A549 (cell line): ENCODE results near the gene PFKFB4. TPM values are rescaled to one million over a fixed set of nuclear protein-coding genes. Genes with fewer than 3 reads are reported as not detected.
A peak's percentile ranks its signal among the peaks of the same experiment; 100 is the strongest.

Experiments
- ATAC-seq, 2 experiments: fragments of 200-7000 bp in 1 of 2; fragments of >200 bp in 1 of 2; cut with Nextera tagmentation in 1 of 2; cut with Tn5 transposase in 1 of 2; 3 replicates each; pipeline versions ENCODE4 v1.8.0 to v1.9.1; 2018 to 2020; ENCODE audit warnings: mild to moderate bottlenecking in 1 of 2, moderate library complexity in 1 of 2
- CTCF ChIA-PET: fragments of 300-600 bp; sonication (Branson Sonifier 250); formaldehyde crosslinking; extraction: SDS; loops from one replicate; lab custom pipeline; 2021; ENCODE audit warnings: antibody characterized with exemption, inconsistent platforms; lab: Yijun Ruan, JAX
- POLR2A ChIA-PET: fragments of 350-600 bp; formaldehyde crosslinking; extraction: SDS; loops from one replicate; lab custom pipeline; 2021; ENCODE audit warnings: antibody characterized with exemption, inconsistent platforms; lab: Yijun Ruan, JAX
- DNase-seq, 2 experiments: peaks; one replicate each; pipeline versions ENCODE4 v3.0.0 to v3.0.0-alpha.2; 2011 to 2016; ENCODE audit warnings: low read depth in 1 of 2, low spot score in 1 of 2
- FAIRE-seq: peaks from 2 replicates; lab custom pipeline; 2011; peaks lifted over from hg19 to GRCh38; lab: Jason Lieb, UNC
- H3K27ac ChIP-seq, 2 experiments: fragments of >200 bp; sonication (Bioruptor Twin); formaldehyde crosslinking; 3 replicates each; pipeline ENCODE4 v1.5.1; 2016 to 2017
- H3K4me1 ChIP-seq: fragments of >200 bp; sonication (Bioruptor Twin); formaldehyde crosslinking; 3 replicates; pipeline ENCODE4 v1.6.1; 2016
- H3K4me2 ChIP-seq: fragments of >200 bp; sonication (Bioruptor Twin); formaldehyde crosslinking; 3 replicates; pipeline ENCODE4 v1.6.1; 2016
- H3K4me3 ChIP-seq: fragments of >200 bp; sonication (Bioruptor Twin); formaldehyde crosslinking; 3 replicates; pipeline ENCODE4 v1.5.1; 2016
- H3K9me3 ChIP-seq: fragments of >200 bp; sonication (Bioruptor Twin); formaldehyde crosslinking; 3 replicates; pipeline ENCODE4 v1.6.1; 2016
- BHLHE40 ChIP-seq: IDR thresholded peaks from 2 replicates; pipeline ENCODE4 v1.6.1; 2012; ENCODE audit warnings: low read depth, low read length, inconsistent platforms
- CHD4 ChIP-seq: fragments of 200-600 bp; sonication (generic); IDR thresholded peaks from 2 replicates; pipeline ENCODE4 v1.6.1; 2016; ENCODE audit warnings: antibody characterized with exemption, mild to moderate bottlenecking, borderline replicate concordance
- EHF ChIP-seq: fragments of 250-450 bp; sonication (Bioruptor Pico); IDR thresholded peaks from 2 replicates; pipeline ENCODE4 v1.5.0; 2020; ENCODE audit warnings: mild to moderate bottlenecking
- EHMT2 ChIP-seq: fragments of 200-600 bp; sonication (generic); IDR thresholded peaks from 2 replicates; pipeline ENCODE4 v1.6.1; 2016; ENCODE audit warnings: antibody characterized with exemption, low read depth, mild to moderate bottlenecking, moderate library complexity
- FOSL2 ChIP-seq, 2 experiments: fragments of 450-650 bp in 1 of 2; fragments of >200 bp in 1 of 2; sonication (Bioruptor Twin) in 1 of 2; formaldehyde crosslinking; IDR thresholded peaks; 2 replicates each; pipeline versions ENCODE4 v1.5.0 to v1.6.1; 2016 to 2020; ENCODE audit warnings: mild to moderate bottlenecking in 1 of 2, moderate library complexity in 1 of 2
- HDAC2 ChIP-seq: fragments of 200-600 bp; sonication (generic); IDR thresholded peaks from 2 replicates; pipeline ENCODE4 v1.6.1; 2016
- HEYL ChIP-seq: fragments of 250-450 bp; sonication (Bioruptor Pico); IDR thresholded peaks from 2 replicates; pipeline ENCODE4 v1.8.0; 2021; ENCODE audit warnings: mild to moderate bottlenecking, moderate library complexity
- HOXB13 ChIP-seq: fragments of 250-450 bp; sonication (Bioruptor Pico); IDR thresholded peaks from 2 replicates; pipeline ENCODE4 v1.5.0; 2020; ENCODE audit warnings: low read depth, mild to moderate bottlenecking, moderate library complexity
- JUN ChIP-seq, 2 experiments: fragments of >200 bp; sonication (Bioruptor Twin); formaldehyde crosslinking; IDR thresholded peaks; 2 replicates in 1 of 2; 3 replicates in 1 of 2; pipeline ENCODE4 v1.6.1; 2016 to 2017
- MAFK ChIP-seq: fragments of 450-650 bp; IDR thresholded peaks from 2 replicates; pipeline ENCODE4 v1.6.1; 2014; ENCODE audit not compliant: partially characterized antibody
- NR3C1 ChIP-seq: fragments of >200 bp; sonication (Bioruptor Twin); formaldehyde crosslinking; IDR thresholded peaks from 3 replicates; pipeline ENCODE4 v1.6.1; 2017
- RCOR1 ChIP-seq: fragments of 150-350 bp; IDR thresholded peaks from 2 replicates; pipeline ENCODE4 v1.6.1; 2014; ENCODE audit warnings: antibody characterized with exemption, low read length, low read depth
- RFX5 ChIP-seq: fragments of 450-650 bp; IDR thresholded peaks from 2 replicates; pipeline ENCODE4 v1.7.1; 2014; ENCODE audit warnings: antibody characterized with exemption, mild to moderate bottlenecking, moderate library complexity
- RNF2 ChIP-seq: fragments of 200-600 bp; sonication (generic); IDR thresholded peaks from 2 replicates; pipeline ENCODE4 v1.6.1; 2016; ENCODE audit warnings: low read depth, mild to moderate bottlenecking, antibody characterized with exemption, moderate library complexity, borderline replicate concordance
- SREBF2 ChIP-seq: fragments of 450-650 bp; IDR thresholded peaks from 2 replicates; pipeline ENCODE4 v1.6.1; 2014; ENCODE audit warnings: mild to moderate bottlenecking, moderate library complexity
- TFCP2L1 ChIP-seq: fragments of 250-450 bp; sonication (Bioruptor Pico); IDR thresholded peaks from 2 replicates; pipeline ENCODE4 v1.5.0; 2021; ENCODE audit warnings: mild to moderate bottlenecking
- TP53 ChIP-seq: fragments of 250-450 bp; sonication (Bioruptor Pico); IDR thresholded peaks from 2 replicates; pipeline ENCODE4 v1.5.0; 2021; ENCODE audit warnings: mild to moderate bottlenecking, moderate library complexity
- ZNF302 ChIP-seq: fragments of 250-450 bp; sonication (Bioruptor Pico); IDR thresholded peaks from 2 replicates; pipeline ENCODE4 v1.9.0; 2021; ENCODE audit warnings: inconsistent platforms, mild to moderate bottlenecking, moderate library complexity
- WGBS: methylation state at CpG from one replicate; pipeline ENCODE4 v1.1.6; 2017; ENCODE audit errors: missing lambda C conversion rate; 5-methylcytosine and 5-hydroxymethylcytosine counted together
- polyA plus RNA-seq, 4 experiments: library from polyadenylated mRNA; depleted of rRNA in 3 of 4; stranded (reverse); fragments of >200 nt; fragmentation: RNase III in 1 of 4; extraction: RNeasy Plus Mini Kit Qiagen cat#74134 plus additional on column Dnase treatment in 1 of 4; gene quantifications; 2 replicates in 3 of 4; 3 replicates in 1 of 4; pipeline ENCODE4 v1.2.3, GENCODE V29; 2011 to 2017
- TF ChIP-seq, protein P1 (sequence below): fragments of >200 bp; sonication (Bioruptor Twin); formaldehyde crosslinking; IDR thresholded peaks from 3 replicates; pipeline ENCODE4 v1.5.1; 2016
- TF ChIP-seq, protein P2 (sequence below): IDR thresholded peaks from 2 replicates; pipeline ENCODE4 v1.6.1; 2012
- TF ChIP-seq, protein P3 (sequence below): IDR thresholded peaks from 2 replicates; pipeline ENCODE4 v1.6.1; 2012
- TF ChIP-seq, protein P4 (sequence below): fragments of 250-450 bp; sonication (Bioruptor Pico); IDR thresholded peaks from 2 replicates; pipeline ENCODE4 v1.5.0; 2021; ENCODE audit warnings: mild to moderate bottlenecking, moderate library complexity, borderline replicate concordance
- TF ChIP-seq, protein P5 (sequence below): fragments of 200-600 bp; sonication (generic); IDR thresholded peaks from 2 replicates; pipeline ENCODE4 v1.6.1; 2016; ENCODE audit warnings: antibody characterized with exemption, mild to moderate bottlenecking, moderate library complexity

The PFKFB4 gene
- polyA plus RNA-seq, 2 of the 4 experiments (the other 2 are of a cell fraction), result 8.4 to 20.9 TPM

DNA sequence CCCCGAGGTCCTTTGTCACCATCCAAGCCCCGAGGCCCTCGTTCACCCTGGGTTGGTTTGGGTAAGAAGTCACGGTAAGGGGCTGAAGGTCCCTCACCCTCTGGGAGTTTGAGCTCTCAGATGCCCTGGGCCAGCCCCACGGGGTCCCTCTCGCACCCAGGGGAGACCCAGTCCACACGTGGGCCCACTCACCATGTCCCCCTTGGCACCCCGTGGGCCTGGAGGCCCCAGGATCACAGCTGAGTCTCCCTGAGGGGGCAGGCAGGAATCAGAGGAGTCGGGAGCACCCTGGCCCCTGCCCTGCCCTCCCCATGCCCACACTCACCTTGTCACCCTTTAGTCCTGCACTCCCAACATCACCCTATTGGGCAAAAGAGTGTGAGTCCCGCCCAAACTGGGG is 12.8 kb upstream of the PFKFB4 start (continued):
- TF ChIP-seq NR3C1 (no peak), TFCP2L1 (CRISPR knock-in tag) (no peak), RFX5 (no peak), EHMT2 (no peak), HOXB13 (CRISPR knock-in tag) (no peak), RCOR1 (no peak)

DNA sequence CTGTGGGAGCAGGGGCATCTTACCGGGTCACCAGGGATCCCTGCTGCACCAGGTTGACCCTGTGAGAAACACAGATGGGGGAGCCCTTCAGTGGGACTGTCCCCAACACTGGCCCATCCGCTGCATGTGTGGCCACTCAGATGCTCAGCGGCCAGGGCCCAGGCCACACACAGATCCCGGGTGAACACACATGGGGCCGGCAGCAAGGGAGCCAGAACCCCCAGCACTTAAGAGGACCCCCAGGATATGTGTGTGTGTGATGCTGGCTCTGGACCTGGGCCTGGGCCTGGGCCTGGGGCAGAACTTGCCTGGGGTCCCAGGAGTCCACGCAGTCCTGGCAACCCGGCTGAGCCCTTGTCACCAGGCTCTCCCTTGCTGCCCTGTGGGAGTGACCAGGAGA is 11.9 kb upstream of the PFKFB4 start:
- ATAC-seq (no peak), DNase-seq (no peak), FAIRE-seq (no peak)
- no peaks in the 10 kb centered on the region for H3K9me3 ChIP-seq
- peak overlapping the region in 1 of 2 experiments; percentile 35; a peak in 2 of 6 replicates for H3K27ac ChIP-seq
- WGBS, result 100% methylated on average over 5 of the region's 7 CpGs
- H3K4me3 ChIP-seq, result no peak overlapping the region
- no peak overlapping the region for H3K4me2 ChIP-seq
- CTCF ChIA-PET, result interaction anchor here (1.0 to 3.3 kb wide), 2 partner anchors 10 to 42 kb away, joined by 4 to 14 read pairs; no protein-coding TSS in a partner anchor
- POLR2A ChIA-PET, result no interaction called here
- TF ChIP-seq TP53 (CRISPR knock-in tag) (no peak), SREBF2 (no peak), FOSL2 (IDR thresholded peaks at IDR 0.05) (no peak), FOSL2 (CRISPR knock-in tag; IDR thresholded peaks at IDR 0.05) (no peak)
- TF ChIP-seq, protein P1, sequence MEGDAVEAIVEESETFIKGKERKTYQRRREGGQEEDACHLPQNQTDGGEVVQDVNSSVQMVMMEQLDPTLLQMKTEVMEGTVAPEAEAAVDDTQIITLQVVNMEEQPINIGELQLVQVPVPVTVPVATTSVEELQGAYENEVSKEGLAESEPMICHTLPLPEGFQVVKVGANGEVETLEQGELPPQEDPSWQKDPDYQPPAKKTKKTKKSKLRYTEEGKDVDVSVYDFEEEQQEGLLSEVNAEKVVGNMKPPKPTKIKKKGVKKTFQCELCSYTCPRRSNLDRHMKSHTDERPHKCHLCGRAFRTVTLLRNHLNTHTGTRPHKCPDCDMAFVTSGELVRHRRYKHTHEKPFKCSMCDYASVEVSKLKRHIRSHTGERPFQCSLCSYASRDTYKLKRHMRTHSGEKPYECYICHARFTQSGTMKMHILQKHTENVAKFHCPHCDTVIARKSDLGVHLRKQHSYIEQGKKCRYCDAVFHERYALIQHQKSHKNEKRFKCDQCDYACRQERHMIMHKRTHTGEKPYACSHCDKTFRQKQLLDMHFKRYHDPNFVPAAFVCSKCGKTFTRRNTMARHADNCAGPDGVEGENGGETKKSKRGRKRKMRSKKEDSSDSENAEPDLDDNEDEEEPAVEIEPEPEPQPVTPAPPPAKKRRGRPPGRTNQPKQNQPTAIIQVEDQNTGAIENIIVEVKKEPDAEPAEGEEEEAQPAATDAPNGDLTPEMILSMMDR, result no peak
- TF ChIP-seq, all 56 proteins: peak for 0
- peaks cover 54% of the 10 kb centered on the region for H3K4me1 ChIP-seq

DNA sequence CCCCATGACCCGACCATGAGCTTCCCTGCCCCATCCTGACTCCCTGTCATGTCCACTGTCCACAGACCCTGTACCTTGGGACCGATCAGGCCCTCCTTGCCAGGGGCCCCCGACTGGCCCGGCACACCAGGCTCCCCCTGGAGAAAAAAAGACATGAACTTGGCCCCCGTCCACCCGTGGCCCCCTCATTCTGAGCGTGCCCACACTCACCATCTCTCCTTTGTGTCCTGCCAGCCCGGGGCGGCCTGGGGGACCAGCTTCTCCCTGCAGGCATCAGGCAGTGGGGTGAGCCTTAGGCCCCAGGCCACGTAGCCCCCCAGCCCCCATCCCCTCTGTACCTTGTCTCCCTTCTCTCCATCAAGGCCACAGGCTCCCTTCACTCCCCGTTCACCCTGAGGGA is 10.9 kb upstream of the PFKFB4 start:
- 91% methylated on average over 8 of the region's 11 CpGs for WGBS
- ChIA-PET POLR2A (no interaction called here), CTCF (interaction anchor here (0.6 to 3.3 kb wide), 6 partner anchors 9 to 89 kb away, joined by 3 to 14 read pairs (median 3); partner anchors contain the start of genes SLC26A6 and UQCRC1)
- Histone ChIP-seq H3K4me3 (no peak overlapping the region), H3K4me1 (peaks cover 63% of the 10 kb centered on the region), H3K9me3 (no peaks in the 10 kb centered on the region), H3K4me2 (no peak overlapping the region), H3K27ac (peak overlapping the region in 1 of 2 experiments; percentile 89; a peak in 1 of 6 replicates)
- TF ChIP-seq HDAC2 (no peak), EHMT2 (no peak), RNF2 (no peak)
- TF ChIP-seq, protein P2, sequence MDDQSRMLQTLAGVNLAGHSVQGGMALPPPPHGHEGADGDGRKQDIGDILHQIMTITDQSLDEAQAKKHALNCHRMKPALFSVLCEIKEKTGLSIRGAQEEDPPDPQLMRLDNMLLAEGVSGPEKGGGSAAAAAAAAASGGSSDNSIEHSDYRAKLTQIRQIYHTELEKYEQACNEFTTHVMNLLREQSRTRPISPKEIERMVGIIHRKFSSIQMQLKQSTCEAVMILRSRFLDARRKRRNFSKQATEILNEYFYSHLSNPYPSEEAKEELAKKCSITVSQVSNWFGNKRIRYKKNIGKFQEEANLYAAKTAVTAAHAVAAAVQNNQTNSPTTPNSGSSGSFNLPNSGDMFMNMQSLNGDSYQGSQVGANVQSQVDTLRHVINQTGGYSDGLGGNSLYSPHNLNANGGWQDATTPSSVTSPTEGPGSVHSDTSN, result no peak
- FAIRE-seq, result no peak
- ATAC-seq, result no peak
- no peak for DNase-seq

DNA sequence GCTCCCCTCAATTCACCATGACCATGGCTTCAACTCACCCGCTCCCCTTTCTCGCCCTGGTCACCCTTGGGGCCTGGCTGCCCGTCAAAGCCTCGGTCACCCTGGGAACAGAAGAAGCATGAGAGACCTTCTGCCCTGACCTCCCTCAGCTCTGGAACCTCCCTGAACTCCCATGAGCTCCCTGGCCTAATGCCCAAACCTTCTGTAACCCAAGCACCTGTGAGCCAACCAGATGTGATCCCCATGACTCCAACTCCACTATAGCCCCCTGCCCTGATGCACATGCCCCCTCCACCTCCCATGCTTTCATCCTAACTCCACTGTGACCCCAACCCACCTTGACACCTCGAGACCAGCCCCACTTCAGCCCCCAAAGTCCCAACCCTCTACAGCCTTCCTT is 10.5 kb upstream of the PFKFB4 start:
- whole genome bisulfite sequencing, result 77% methylated on average over 5 of the region's 5 CpGs
- Histone ChIP-seq H3K9me3 (no peaks in the 10 kb centered on the region), H3K4me3 (no peak overlapping the region), H3K4me2 (no peak overlapping the region; the same call in 2 of the 3 replicates), H3K4me1 (peaks cover 67% of the 10 kb centered on the region), H3K27ac (peak overlapping the region; percentile 24 to 89; a peak in 4 of 6 replicates)
- POLR2A ChIA-PET, result no interaction called here
- ATAC-seq (no peak), FAIRE-seq (no peak), DNase-seq (no peak)
- CTCF ChIA-PET, result interaction anchor here (0.6 to 3.3 kb wide), 7 partner anchors 9 to 90 kb away, joined by 3 to 14 read pairs (median 3); partner anchors contain the start of genes SLC26A6 and UQCRC1
- TF ChIP-seq, protein P3, sequence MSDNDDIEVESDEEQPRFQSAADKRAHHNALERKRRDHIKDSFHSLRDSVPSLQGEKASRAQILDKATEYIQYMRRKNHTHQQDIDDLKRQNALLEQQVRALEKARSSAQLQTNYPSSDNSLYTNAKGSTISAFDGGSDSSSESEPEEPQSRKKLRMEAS, result no peak
- TF ChIP-seq ZNF302 (CRISPR knock-in tag) (no peak), EHF (CRISPR knock-in tag) (no peak), HEYL (no peak), BHLHE40 (no peak), MAFK (no peak), JUN (IDR thresholded peaks at IDR 0.05) (no peak), TP53 (CRISPR knock-in tag) (no peak), CHD4 (no peak), TFCP2L1 (CRISPR knock-in tag) (no peak), RCOR1 (no peak)
- TF ChIP-seq, protein P4, sequence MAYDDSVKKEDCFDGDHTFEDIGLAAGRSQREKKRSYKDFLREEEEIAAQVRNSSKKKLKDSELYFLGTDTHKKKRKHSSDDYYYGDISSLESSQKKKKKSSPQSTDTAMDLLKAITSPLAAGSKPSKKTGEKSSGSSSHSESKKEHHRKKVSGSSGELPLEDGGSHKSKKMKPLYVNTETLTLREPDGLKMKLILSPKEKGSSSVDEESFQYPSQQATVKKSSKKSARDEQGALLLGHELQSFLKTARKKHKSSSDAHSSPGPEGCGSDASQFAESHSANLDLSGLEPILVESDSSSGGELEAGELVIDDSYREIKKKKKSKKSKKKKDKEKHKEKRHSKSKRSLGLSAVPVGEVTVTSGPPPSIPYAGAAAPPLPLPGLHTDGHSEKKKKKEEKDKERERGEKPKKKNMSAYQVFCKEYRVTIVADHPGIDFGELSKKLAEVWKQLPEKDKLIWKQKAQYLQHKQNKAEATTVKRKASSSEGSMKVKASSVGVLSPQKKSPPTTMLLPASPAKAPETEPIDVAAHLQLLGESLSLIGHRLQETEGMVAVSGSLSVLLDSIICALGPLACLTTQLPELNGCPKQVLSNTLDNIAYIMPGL, result no peak
- TF ChIP-seq, protein P5, sequence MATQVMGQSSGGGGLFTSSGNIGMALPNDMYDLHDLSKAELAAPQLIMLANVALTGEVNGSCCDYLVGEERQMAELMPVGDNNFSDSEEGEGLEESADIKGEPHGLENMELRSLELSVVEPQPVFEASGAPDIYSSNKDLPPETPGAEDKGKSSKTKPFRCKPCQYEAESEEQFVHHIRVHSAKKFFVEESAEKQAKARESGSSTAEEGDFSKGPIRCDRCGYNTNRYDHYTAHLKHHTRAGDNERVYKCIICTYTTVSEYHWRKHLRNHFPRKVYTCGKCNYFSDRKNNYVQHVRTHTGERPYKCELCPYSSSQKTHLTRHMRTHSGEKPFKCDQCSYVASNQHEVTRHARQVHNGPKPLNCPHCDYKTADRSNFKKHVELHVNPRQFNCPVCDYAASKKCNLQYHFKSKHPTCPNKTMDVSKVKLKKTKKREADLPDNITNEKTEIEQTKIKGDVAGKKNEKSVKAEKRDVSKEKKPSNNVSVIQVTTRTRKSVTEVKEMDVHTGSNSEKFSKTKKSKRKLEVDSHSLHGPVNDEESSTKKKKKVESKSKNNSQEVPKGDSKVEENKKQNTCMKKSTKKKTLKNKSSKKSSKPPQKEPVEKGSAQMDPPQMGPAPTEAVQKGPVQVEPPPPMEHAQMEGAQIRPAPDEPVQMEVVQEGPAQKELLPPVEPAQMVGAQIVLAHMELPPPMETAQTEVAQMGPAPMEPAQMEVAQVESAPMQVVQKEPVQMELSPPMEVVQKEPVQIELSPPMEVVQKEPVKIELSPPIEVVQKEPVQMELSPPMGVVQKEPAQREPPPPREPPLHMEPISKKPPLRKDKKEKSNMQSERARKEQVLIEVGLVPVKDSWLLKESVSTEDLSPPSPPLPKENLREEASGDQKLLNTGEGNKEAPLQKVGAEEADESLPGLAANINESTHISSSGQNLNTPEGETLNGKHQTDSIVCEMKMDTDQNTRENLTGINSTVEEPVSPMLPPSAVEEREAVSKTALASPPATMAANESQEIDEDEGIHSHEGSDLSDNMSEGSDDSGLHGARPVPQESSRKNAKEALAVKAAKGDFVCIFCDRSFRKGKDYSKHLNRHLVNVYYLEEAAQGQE, result no peak
